Amniotic stem cell (primary cell): ENCODE data around the gene LCAT.
"Not testable (repeated sequence)": the region's sequence is repeated elsewhere in the genome, so short reads cannot be mapped to it uniquely, and the experiment has no call there.

ENCODE experiments used
- DNase-seq: peaks from one replicate; lab custom pipeline; 2025; lab: John Stamatoyannopoulos, UW

Gene LCAT, protein sequence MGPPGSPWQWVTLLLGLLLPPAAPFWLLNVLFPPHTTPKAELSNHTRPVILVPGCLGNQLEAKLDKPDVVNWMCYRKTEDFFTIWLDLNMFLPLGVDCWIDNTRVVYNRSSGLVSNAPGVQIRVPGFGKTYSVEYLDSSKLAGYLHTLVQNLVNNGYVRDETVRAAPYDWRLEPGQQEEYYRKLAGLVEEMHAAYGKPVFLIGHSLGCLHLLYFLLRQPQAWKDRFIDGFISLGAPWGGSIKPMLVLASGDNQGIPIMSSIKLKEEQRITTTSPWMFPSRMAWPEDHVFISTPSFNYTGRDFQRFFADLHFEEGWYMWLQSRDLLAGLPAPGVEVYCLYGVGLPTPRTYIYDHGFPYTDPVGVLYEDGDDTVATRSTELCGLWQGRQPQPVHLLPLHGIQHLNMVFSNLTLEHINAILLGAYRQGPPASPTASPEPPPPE

DNA sequence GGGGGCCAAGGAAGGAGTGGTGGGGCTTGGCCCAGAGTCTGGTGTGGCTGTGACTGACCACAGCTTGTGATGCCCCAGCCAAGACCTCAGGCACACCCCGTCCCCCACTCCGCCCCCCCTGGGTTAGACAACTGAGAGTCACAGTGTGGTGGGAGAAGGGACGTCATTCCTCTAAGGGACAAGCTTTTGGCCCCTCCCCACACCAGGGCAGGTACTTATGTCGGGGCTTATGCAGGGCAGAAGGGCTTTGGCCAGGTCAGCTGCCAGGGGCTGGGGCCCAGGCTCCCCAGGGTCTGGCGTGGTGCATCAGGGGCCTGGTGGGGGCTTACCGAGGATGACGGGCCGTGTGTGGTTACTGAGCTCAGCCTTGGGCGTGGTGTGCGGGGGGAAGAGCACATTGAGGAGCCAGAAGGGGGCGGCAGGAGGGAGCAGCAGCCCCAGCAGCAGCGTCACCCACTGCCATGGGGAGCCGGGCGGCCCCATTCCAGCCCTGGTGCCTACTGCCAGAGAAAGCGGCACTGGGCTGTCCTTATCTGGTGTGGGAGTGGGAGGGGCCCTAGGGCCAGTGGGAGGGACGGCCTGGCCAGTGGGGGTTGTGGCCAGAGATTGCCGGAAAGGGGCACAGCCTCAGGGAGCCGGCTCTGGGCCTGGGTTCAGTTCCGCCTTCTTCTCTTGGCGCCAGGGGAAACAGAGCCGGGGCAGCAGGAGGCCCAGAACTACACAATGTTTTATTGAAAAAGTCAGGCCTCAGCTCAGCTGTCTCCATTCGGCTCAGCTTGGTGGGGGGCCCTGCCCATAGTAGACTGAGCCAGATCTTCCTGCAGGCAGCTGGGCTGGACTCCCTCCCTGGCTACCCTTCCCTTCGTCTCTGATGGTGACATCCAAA is at the start of gene LCAT:
Gene LCAT (minus strand): TSS at position 502 of the 886 bp plus-strand sequence. CDS start 19 bp downstream, at position 483.
- no peak for DNase-seq

DNA sequence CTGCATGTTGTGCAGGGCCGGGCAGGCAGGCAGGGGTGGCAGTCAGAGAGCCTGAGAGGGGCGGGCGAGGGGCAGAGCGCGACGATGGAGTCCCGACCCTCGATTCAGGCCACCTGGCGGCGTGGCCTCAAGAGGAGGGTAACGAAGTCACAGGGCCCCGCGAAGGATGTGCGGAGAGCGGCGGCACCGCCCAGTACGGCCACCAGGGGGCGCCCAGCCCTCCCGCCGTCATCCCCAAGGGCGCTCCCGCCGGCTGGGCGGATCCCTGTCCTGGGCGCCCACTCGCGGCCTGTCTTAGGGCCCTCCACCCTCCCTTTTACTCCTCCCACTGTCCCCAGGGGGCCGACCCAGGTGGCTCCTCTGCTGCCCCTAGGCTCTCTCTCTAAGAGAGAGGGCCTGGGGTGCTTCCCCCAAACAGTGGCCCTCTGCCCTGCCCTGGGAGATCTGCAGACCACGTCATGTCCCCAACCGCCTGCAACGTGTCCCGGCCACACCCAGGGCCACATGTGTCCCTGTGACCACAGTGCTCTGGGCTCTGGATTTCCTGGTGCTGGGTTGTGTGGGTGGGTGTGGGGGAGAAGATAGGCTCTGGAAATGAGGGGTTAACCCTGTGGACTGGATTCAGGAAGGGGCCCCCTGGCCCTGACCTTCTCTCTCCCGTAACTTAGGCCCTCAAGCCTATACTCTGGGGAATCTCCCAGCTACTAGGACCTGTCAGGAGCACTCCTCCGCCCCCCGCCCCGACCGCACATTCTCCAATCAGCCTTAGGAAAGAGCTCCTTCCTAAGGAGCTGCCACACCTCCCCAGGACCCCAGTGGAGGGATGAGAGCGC is 49.5 kb upstream of the LCAT start:
- no peak for DNase-seq

DNA sequence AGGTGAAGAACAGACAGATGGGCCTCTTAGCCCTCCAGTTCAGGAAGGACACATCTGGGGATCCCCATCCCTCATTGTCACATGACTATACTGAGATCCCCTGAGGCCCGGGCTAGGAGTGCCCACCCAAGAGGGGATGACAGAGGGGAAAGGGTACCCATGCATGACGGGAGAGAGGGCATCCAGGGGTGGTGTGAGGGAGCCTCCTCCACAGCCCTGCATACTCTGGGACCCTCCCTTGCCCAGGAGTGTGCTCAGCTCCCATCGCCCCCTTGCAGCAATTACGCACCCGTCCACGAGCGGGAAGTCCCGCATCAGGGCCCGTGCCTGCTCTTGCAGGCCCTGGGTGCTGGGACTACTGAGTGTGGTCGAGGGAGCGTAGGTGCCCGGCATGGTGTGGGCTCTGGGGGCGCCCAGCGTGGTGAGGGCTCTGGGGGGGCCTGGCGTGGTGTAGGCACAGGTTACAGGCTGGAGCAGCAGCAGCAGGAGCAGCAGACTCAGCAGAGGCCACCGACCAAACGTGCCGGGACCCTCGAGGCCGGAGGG is 48.8 kb upstream of the LCAT start:
- DNase-seq = no peak

DNA sequence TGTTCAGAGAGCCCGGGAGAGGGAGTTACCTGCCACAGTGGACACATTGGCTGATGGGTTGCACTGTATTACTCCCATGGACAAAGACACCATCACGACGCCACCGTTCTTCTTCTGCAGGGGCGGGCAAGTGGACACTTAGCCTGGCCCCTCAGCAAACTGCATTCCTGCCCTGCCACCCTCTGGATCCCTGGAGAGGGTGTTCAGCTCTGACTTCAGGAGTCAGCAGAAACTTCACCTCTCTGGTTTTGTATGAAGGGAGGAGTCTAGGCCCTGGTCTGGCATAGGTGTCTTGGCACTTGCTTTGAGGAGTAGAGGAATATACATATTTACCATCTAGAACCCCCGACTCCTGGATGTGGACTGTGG is 46.1 kb upstream of the LCAT start:
- no peak for DNase-seq

DNA sequence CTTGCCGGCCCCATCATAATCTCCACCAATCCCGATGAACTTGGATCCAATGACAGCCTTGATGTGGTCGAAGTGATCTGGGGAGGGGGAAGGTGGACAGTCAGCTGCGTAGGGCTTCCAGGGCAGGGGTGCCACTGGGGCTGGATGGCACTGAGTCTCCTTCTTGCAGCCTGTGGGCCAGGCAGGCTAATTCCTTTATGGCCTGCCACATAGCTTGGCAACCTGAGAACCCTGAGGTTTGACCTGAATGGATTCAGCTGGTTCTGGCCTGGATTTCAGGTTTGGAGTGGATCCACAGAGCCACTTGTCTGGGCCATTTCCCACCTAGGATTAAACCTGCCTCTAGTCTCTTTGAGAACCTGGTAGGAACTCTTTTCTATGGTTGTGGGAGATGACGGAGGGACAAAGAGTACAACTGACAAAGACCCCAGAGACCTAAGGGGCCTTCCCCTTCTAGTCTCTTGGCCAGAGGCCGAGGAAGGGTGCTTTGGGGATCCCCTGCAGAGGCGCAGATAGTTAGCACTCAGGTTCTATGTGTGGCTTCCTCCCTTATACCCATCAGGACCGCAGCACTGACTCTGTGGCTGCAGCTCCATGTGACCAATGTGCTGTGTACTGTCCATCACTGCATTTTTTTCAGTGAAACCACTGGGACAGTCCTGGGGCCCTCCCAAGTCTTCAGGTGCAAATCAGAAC is 45.5 kb upstream of the LCAT start:
- DNase-seq = no peak

DNA sequence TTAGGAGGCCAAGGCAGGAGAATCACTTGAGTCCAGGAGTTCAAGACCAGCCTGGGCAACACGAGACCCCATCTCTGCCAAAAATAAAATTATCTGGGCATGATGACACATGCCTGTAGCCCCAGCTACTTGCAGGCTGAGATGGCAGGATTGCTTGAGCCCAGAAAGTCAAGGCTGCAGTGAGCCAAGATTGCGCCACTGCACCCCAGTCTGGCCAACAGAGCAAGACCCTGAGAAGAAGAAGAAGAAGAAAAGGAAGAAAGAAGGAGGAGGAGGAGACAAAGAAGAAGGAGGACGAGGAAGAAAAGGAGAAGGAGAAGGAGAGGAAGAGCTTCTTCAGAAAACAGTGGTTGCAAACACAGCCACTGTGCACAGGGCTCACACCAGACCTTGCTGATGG is 44.8 kb upstream of the LCAT start:
- no peak for DNase-seq

DNA sequence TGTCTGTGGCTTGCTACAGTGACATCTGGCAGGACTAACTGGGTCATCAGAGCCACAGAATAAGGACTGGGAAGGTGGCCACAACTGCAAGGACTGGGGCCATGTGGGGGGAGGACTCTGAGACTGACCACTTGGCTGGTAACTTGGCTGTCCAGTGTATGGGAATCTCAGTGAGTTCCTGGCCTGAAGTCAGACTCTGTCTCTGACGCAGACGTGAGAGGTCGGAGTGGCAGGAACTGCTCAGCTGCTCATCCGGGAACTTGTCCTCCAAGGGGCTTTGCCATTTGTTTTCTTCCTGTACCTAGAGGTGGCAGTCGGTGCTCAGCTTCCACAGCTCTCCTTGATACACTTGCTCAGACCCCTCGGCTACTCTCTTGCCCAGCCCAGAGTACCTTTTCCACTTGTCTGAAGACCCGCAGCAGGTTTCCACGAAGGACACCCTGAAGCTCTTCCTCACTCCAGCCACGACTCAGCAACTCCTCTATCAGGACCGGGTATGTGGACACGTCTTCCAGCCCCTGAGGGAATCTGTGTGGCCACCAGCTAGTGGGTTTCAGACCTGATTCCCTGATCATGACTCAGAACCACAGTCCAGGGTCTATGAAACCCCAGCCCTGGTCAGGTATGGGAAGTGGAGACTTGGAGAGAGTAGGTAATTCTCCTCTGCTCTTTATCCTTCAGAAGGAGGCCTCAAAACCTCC is 43.7 kb upstream of the LCAT start:
- no peak for DNase-seq

DNA sequence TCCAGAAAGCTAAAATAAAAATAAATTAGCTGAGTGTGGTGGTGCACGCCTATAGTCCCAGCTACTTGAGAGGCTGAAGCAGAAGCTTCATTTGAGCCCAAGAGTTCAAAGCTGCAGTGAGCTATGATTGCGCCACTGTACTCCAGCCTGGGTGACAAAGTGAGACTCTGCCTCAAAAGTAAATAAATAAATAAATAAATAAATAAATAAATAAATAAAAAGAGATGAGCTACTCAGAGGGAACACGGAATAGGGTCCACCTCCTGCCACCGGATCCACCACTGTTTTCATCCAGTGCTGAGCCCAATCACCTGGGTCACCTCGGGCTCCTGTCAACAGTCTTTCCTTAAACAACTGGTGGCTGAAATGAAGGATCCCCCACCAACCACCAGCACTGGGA is 43.0 kb upstream of the LCAT start:
- no peak for DNase-seq

DNA sequence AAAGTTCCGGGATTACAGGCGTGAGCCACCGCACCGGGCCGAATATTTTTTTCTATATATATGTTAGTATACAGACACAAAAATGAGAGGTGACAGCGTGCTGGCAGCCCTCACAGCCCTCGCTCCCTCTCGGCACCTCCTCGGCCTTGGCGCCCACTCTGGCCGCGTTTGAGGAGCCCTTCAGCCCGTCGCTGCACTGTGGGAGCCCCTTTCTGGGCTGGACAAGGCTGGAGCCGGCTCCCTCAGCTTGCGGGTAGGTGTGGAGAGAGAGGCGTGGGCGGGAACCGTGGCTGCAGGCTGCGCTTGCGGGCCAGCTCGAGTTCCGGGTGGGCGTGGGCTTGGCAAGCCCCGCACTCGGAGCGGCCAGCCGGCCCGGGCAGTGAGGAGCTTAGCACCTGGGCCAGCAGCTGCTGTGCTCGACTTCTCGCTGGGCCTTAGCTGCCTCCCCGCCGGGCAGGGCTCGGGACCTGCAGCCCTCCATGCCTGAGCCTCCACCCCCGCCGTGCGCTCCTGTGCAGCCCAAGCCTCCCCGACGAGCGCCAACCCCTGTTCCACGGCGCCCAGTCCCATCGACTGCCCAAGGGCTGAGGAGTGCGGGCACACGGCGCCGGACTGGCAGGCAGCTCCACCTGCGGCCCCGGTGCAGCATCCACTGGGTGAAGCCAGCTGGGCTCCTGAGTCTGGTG is 38.2 kb upstream of the LCAT start:
- DNase-seq = no peak

DNA sequence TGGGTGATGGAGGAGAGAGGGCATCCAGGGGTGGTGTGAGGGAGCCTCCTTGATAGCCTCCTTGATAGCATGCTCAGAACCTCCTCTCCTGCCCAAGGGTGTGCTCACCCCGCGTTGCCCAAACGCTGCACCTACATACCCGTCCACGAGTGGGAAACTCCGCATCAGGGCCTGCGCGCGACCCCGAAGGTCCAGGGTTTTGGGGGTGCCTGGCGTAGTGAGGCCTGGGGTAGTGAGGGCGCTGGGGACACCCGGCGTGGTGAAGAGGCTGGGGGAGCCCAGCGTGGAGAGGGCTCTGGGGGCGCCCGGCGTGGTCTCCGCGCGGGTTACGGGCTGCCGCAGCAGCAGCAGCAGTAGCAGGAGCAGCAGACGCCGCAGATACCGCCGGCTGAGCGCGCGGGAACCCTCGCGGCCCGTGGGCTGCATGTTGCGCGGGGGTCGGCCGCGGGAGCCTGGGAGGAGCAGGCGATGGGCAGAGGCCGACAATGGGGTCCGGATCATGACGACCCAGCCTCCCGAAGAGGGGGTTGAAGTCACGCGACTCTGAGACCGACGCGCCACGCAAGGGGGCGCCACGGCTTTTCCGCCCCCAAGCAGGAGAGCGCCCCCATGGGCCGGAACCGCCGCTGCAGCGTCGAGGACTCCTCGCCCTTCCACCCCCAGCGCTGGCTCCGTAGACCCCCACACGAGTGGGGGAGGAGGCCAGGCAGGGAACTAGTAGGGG is 36.2 kb upstream of the LCAT start, which contains the start of gene DPEP3:
Gene DPEP3 (minus strand): TSS at position 545 of the 724 bp plus-strand sequence. CDS start 119 bp downstream, at position 426.
- no peak for DNase-seq

DNA sequence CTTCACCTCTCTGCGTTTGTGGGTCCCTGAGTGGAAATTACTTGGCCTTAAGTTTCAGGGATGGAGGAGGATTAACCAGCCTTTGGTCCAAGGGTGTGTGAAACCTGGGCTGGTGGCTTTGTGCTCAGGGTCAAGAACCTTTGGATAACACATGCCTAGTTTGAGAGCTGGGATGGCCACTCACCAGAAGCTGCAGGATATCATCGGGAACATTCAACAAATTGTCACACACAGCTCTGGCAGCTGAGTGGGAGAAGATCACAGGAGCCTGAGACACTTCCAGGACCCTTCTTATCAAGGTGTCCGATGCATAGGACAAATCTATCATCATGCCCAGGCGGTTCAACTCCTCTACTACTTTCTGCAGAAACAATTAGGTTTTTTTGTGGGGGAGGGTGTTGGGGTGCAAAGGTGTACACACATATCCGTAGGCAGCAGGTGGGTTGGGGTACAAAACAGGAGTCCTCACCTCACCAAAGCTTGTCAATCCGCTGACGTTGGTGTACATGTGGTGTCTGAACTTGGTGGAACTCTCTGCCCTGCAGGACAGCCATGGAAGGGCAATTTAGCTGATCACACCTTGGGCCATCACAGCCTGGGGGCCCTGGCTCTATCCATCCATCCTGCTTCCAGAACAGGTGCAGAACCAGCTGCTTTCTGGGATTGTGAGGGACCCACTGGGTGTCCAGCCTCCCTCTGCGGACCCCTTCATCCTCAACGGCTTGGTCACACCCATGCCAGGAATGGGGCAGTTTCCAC is 33.7 kb upstream of the LCAT start:
- no peak for DNase-seq

DNA sequence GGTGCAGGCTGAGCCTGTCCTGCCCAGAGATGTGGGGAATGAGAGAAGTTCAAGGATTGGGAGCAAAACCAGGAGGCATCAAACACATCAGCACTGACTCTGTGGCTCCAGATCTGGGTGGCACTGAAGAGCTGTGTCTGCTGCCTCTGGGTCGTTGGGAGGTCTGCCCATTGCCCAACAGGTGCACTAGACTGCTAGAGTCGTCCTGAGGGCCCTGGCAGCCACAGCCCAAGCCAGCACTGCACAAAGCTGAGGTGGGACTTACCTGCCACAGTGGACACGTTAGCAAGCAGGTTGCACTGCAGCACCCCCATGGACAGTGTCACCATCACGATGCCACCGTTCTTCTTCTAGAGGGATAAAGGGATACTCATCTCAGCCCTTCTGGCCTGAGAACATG is 33.1 kb upstream of the LCAT start:
- no peak for DNase-seq

DNA sequence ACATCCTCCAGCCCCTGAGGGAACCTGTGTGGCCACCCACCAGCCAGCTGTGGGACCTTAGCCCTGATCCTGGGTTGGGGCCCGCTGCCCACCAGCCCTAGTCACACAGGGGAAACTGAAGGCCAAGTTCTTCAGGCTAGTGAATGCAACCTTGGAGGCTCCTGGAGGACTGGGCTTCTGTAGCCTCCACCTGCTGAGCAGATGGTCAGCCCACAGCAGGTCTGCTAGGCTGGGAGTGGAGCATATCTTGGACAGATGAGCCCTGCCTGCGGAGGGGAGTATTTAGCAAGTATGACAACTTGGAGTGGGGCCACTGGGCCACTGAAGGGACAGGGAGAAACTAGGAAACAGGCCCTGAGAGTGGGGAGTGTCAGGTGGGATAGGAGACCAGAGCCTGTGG is 32.3 kb upstream of the LCAT start:
- DNase-seq = no peak

DNA sequence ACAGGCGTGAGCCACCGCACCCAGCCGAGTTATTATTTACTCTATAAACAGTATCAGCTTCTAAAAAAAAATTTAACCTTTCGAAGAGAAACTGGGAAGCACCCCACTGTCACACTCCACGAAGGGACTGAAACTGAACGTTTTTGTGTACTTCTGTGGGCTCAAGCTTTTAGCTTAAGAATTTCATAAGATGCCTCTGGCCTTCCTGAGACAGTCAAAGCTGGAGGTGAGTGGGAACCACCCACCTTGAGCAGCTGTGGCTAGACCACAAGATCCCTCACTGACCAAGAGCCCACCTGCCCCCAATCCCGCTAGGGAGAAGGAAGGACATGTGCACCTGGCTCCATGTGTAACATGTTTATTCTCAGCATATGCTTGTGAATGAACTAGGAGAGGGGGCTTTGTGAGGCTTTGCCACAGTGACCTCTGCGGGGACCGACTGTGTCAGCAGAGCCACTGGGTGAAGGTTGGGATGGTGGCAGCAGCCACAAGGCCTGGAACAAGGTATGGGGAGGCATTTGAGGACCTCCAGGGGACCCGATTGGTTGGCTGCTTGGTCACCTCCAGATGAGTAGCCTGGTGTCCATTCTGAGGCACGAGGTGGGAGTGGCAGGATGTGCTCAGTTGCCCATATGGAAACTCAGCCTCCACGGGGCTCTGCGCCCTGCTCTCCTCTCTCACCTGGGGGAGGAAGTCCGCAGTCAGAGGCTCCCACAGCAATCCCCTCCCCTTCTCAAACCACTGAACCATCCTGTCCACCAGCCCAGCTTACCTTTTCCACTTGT is 31.6 kb upstream of the LCAT start:
- DNase-seq = no peak

DNA sequence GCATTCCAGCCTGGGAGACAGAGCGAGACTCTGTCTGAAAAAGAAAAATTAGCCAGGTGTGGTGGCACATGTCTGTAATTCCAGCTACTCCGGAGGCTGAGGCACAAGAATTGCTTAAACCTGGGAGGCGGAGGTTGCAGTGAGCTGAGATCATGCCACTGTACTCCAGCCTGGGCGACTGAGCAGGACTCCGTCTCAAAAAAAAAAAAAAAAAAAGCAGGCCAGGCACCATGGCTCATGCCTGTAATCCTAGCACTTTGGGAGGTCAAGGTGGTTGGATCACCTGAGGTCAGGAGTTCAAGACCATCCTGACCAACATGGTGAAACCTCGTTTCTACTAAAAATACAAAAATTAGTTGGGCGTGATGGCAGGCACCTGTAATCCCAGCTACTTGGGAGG is 28.4 kb upstream of the LCAT start:
- DNase-seq = not testable (repeated sequence)

DNA sequence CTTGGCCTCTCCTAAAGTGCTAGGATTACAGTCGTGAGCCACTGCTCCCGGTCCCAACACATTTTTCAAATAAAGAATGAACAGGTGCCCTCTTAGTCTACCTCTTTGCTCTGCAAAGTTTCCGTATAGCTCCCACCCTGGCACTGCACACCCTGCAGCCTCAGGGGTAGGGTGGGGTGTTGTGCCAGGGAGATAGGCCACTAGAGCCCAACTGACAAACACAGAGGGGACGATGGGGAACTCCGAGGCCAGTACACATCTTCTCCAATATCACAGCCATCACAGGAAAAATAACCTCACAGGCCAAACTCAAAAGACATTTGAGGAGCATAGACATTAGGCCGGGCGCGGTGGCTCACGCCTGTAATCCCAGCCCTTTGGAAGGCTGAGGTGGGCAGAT is 27.2 kb upstream of the LCAT start:
- DNase-seq = no peak

DNA sequence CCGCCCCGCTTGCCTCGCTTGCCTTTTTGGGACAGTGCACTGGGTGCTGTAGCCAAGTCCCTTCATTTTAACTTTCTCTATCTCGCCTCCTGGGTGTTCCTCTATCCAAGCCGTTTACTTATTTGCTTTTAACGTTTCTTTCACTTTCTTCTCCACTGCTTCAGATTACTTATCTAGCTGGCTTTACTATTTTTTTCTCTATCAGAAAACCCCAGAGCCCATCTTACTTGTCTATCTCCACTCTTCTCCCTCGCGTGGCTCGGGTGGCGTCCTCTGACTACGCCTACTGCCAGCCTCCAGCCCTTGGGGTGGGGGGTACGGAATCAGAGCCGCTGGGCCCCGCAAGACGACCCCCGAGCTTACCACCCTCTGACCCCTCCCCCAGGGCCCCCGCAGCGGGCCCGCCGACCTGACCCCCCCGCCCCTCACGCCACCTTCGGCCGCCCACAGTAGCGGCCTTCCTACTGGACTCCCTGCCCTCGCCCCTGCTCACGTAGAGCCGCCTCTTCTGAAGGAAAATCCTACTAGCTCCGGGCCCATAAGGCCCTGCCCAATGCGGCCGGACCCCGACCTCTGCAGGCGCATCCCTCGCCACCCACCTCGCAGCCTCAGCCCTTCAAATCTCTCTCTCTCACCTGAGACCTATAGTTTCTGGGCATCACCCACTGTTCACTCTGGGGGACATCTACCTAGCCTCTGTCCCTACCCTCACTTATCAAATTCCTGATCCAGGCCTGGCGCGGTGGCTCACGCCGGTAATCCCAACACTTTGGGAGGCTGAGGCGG is 25.5 kb upstream of the LCAT start:
- no peak for DNase-seq
